Left ventricle myocardium inferior (tissue), 1 donor: ENCODE measurements around the gene TUB. TPM values are rescaled to one million over a fixed set of nuclear protein-coding genes. Genes with fewer than 3 reads are reported as not detected.

Experiments used
- DNase-seq: peaks from one replicate; pipeline ENCODE4 v3.0.0-alpha.2; 2020
- H3K27ac ChIP-seq: fragments of 200-600 bp; replicated peaks from 2 replicates; pipeline ENCODE4 v1.8.0; 2021
- H3K27me3 ChIP-seq: fragments of 200-600 bp; 2 replicates; pipeline ENCODE4 v1.8.0; 2021; ENCODE audit warnings: low read depth
- H3K36me3 ChIP-seq: fragments of 200-600 bp; 2 replicates; pipeline ENCODE4 v1.8.0; 2021
- H3K4me1 ChIP-seq: fragments of 200-600 bp; 2 replicates; pipeline ENCODE4 v1.8.0; 2021
- H3K4me3 ChIP-seq: fragments of 200-600 bp; 2 replicates; pipeline ENCODE4 v1.8.0; 2021; ENCODE audit warnings: mild to moderate bottlenecking, moderate library complexity
- H3K9me3 ChIP-seq: fragments of 200-600 bp; replicated peaks from 2 replicates; pipeline ENCODE4 v1.8.0; 2021
- CTCF ChIP-seq: fragments of 200-600 bp; IDR thresholded peaks from 2 replicates; pipeline ENCODE4 v1.8.0; 2021; ENCODE audit warnings: antibody characterized with exemption, mild to moderate bottlenecking, borderline replicate concordance
- intact Hi-C: fragments of 100-400 bp; cut with micrococcal nuclease; formaldehyde crosslinking; loops from one replicate; pipeline ENCODE4 v1.11.0; 2022
- total RNA-seq: library from RNA; stranded (reverse); fragmentation: NEBNext Ultra II Directional; extraction: Animal tissue kit (Norgen Biotek cat#: 25700); gene quantifications from one replicate; pipeline ENCODE4 v1.2.1, GENCODE V29; 2021
- donor health status: DM: no; HTN: yes; CAD: no; lungs with severe emphysema.

Gene TUB
- total RNA-seq, 1 donor from 2014 or later = 22.8 TPM

- no peak for TF ChIP-seq CTCF
- Histone ChIP-seq H3K27me3 (no peaks in the 10 kb centered on the region), H3K9me3 (no peaks in the 10 kb centered on the region), H3K4me3 (no peak overlapping the region), H3K4me1 (peaks cover under 1% of the 10 kb centered on the region), H3K27ac (no peak overlapping the region), H3K36me3 (peaks cover 78% of the 10 kb centered on the region)
- intact Hi-C loops = no loop called here
- DNase-seq = no peak
These were observed 17.4 kb downstream of the TUB start for GRCh38 chr11:8098361-8098760.

- no peaks in the 10 kb centered on the region for H3K4me1 ChIP-seq
- no peaks in the 10 kb centered on the region for H3K9me3 ChIP-seq
- TF ChIP-seq CTCF = no peak
- H3K27me3 ChIP-seq = no peaks in the 10 kb centered on the region
- intact Hi-C loops = no loop called here
- peaks cover 81% of the 10 kb centered on the region for H3K36me3 ChIP-seq
- no peak for DNase-seq
- H3K27ac ChIP-seq = no peak overlapping the region
- H3K4me3 ChIP-seq = no peak overlapping the region
These were observed 17.9 kb downstream of the TUB start for GRCh38 chr11:8098879-8099278.

- H3K4me3 ChIP-seq = no peak overlapping the region
- no peaks in the 10 kb centered on the region for H3K27me3 ChIP-seq
- peaks cover 78% of the 10 kb centered on the region for H3K36me3 ChIP-seq
- peak; percentile 75 for DNase-seq
- intact Hi-C loops = no loop called here
- peaks cover 2% of the 10 kb centered on the region for H3K4me1 ChIP-seq
- TF ChIP-seq CTCF = peak; percentile 87
- no peaks in the 10 kb centered on the region for H3K9me3 ChIP-seq
- H3K27ac ChIP-seq = no peak overlapping the region
These were observed 18.4 kb downstream of the TUB start for GRCh38 chr11:8099291-8099899.

- H3K27ac ChIP-seq = no peak overlapping the region
- no peak overlapping the region for H3K4me3 ChIP-seq
- no peaks in the 10 kb centered on the region for H3K9me3 ChIP-seq
- H3K4me1 ChIP-seq = peaks cover 9% of the 10 kb centered on the region
- no peaks in the 10 kb centered on the region for H3K27me3 ChIP-seq
- peaks cover 71% of the 10 kb centered on the region for H3K36me3 ChIP-seq
- intact Hi-C loops = no loop called here
- no peak for DNase-seq
- TF ChIP-seq CTCF = no peak
These were observed 19.1 kb downstream of the TUB start for GRCh38 chr11:8100158-8100557.

GRCh38 chr11:8100605-8101004 lies 19.6 kb downstream of the TUB start:
- DNase-seq = no peak
- Histone ChIP-seq H3K36me3 (peaks cover 67% of the 10 kb centered on the region), H3K4me3 (no peak overlapping the region), H3K27me3 (no peaks in the 10 kb centered on the region), H3K27ac (no peak overlapping the region), H3K9me3 (no peaks in the 10 kb centered on the region), H3K4me1 (peaks cover 14% of the 10 kb centered on the region)
- TF ChIP-seq CTCF = no peak
- intact Hi-C loops = no loop called here

GRCh38 chr11:8101421-8101820 lies 20.4 kb downstream of the TUB start:
- H3K27ac ChIP-seq = no peak overlapping the region
- H3K36me3 ChIP-seq = peaks cover 61% of the 10 kb centered on the region
- H3K9me3 ChIP-seq = no peaks in the 10 kb centered on the region
- DNase-seq = no peak
- no peak overlapping the region for H3K4me3 ChIP-seq
- intact Hi-C loops = no loop called here
- H3K27me3 ChIP-seq = no peaks in the 10 kb centered on the region
- peaks cover 22% of the 10 kb centered on the region for H3K4me1 ChIP-seq
- no peak for TF ChIP-seq CTCF
